ENCODE data around the gene SLC6A17. TPM values are rescaled to one million over a fixed set of nuclear protein-coding genes. Genes with fewer than 3 reads are reported as not detected.

Gene SLC6A17
- polyA plus RNA-seq, 3 donors from 2014 or later: not detected

GRCh38 chr1:110206261-110206920 lies 56.1 kb downstream of the SLC6A17 start:
- no peaks in the 10 kb centered on the region for H3K36me3 Mint-ChIP-seq
- H3K27ac Mint-ChIP-seq: no peak overlapping the region
- H3K9me3 Mint-ChIP-seq: no peaks in the 10 kb centered on the region
- no peak overlapping the region for H3K4me3 Mint-ChIP-seq
- peaks cover 20 to 22% of the 10 kb centered on the region in 2 donors for H3K4me1 Mint-ChIP-seq
- peaks cover 4 to 11% (median 7%) of the 10 kb centered on the region in 3 donors for H3K27me3 Mint-ChIP-seq (ENCODE audit: low read depth in 3 of 3)
- DNase-seq: no peak

GRCh38 chr1:110207831-110208230 lies 57.5 kb downstream of the SLC6A17 start:
- no peak overlapping the region for H3K4me3 Mint-ChIP-seq
- peaks cover 24 to 26% of the 10 kb centered on the region in 2 donors for H3K4me1 Mint-ChIP-seq
- peak overlapping the region in 3 of 6 donors; percentile 49 to 76 (median 51) for H3K27ac Mint-ChIP-seq
- peaks cover 4 to 15% (median 7%) of the 10 kb centered on the region in 3 donors for H3K27me3 Mint-ChIP-seq (ENCODE audit: low read depth in 3 of 3)
- peak; percentile 51 to 65 (median 61) for DNase-seq
- H3K9me3 Mint-ChIP-seq: no peaks in the 10 kb centered on the region
- H3K36me3 Mint-ChIP-seq: no peaks in the 10 kb centered on the region

GRCh38 chr1:110208916-110209645 lies 58.8 kb downstream of the SLC6A17 start:
- peaks cover 0 to 1% (median 0%) of the 10 kb centered on the region in 6 donors for H3K9me3 Mint-ChIP-seq
- peaks cover 19 to 20% of the 10 kb centered on the region in 2 donors for H3K4me1 Mint-ChIP-seq
- peak overlapping the region; percentile 85 to 94 (median 89) for H3K27ac Mint-ChIP-seq
- H3K4me3 Mint-ChIP-seq: peak overlapping the region; percentile 78 to 90 (median 88)
- no peaks in the 10 kb centered on the region for H3K36me3 Mint-ChIP-seq
- no peak for DNase-seq
- peaks cover 7 to 15% (median 10%) of the 10 kb centered on the region in 3 donors for H3K27me3 Mint-ChIP-seq (ENCODE audit: low read depth in 3 of 3)

GRCh38 chr1:110209715-110210603 lies 59.7 kb downstream of the SLC6A17 start, which contains the start of gene KCNC4:
Gene KCNC4 (plus strand): TSS chr1:110210314. CDS start chr1:110211500, 1,186 bp downstream.
- Mint-ChIP-seq H3K4me1 (peaks cover 19 to 20% of the 10 kb centered on the region in 2 donors), H3K27ac (peak within 1 kb of the TSS; percentile 85 to 94 (median 89)), H3K27me3 (ENCODE audit: low read depth in 3 of 3) (peaks cover 8 to 15% (median 10%) of the 10 kb centered on the region in 3 donors), H3K4me3 (peak within 1 kb of the TSS; percentile 78 to 90 (median 88)), H3K9me3 (peaks cover 0 to 1% (median 0%) of the 10 kb centered on the region in 6 donors), H3K36me3 (no peaks in the 10 kb centered on the region)
- peak; percentile 82 to 89 (median 87) for DNase-seq

- Mint-ChIP-seq H3K27me3 (ENCODE audit: low read depth in 3 of 3) (peaks cover 8 to 15% (median 10%) of the 10 kb centered on the region in 3 donors), H3K36me3 (no peaks in the 10 kb centered on the region), H3K9me3 (peaks cover 0 to 1% (median 0%) of the 10 kb centered on the region in 6 donors), H3K27ac (peak overlapping the region in 5 of 6 donors; percentile 64 to 82 (median 71)), H3K4me3 (peak overlapping the region; percentile 76 to 88 (median 86)), H3K4me1 (peaks cover 19 to 20% of the 10 kb centered on the region in 2 donors)
- peak; percentile 53 to 63 (median 53) for DNase-seq
These were observed 60.6 kb downstream of the SLC6A17 start for GRCh38 chr1:110210604-110211495.

- peak in 1 of 3 donors; percentile 33 for DNase-seq
- Mint-ChIP-seq H3K4me3 (peak overlapping the region; percentile 76 to 88 (median 86)), H3K4me1 (peaks cover 19 to 20% of the 10 kb centered on the region in 2 donors), H3K27me3 (ENCODE audit: low read depth in 3 of 3) (peaks cover 8 to 15% (median 13%) of the 10 kb centered on the region in 3 donors), H3K36me3 (no peaks in the 10 kb centered on the region), H3K9me3 (peaks cover 0 to 1% (median 0%) of the 10 kb centered on the region in 6 donors), H3K27ac (peak overlapping the region in 5 of 6 donors; percentile 64 to 82 (median 71))
These were observed 61.3 kb downstream of the SLC6A17 start for GRCh38 chr1:110211496-110212168.

GRCh38 chr1:110212169-110213142 lies 62.2 kb downstream of the SLC6A17 start:
- peaks cover 8 to 15% (median 12%) of the 10 kb centered on the region in 3 donors for H3K27me3 Mint-ChIP-seq (ENCODE audit: low read depth in 3 of 3)
- H3K27ac Mint-ChIP-seq: peak overlapping the region in 1 of 6 donors; percentile 61
- H3K4me3 Mint-ChIP-seq: peak overlapping the region; percentile 67 to 70 (median 68)
- no peak for DNase-seq
- H3K36me3 Mint-ChIP-seq: no peaks in the 10 kb centered on the region
- H3K9me3 Mint-ChIP-seq: peaks cover 0 to 1% (median 0%) of the 10 kb centered on the region in 6 donors
- H3K4me1 Mint-ChIP-seq: peaks cover 18 to 19% of the 10 kb centered on the region in 2 donors

- no peak for DNase-seq
- peaks cover 15 to 16% of the 10 kb centered on the region in 2 donors for H3K4me1 Mint-ChIP-seq
- peak overlapping the region in 4 of 5 donors; percentile 38 to 51 (median 45) for H3K4me3 Mint-ChIP-seq
- H3K27me3 Mint-ChIP-seq (ENCODE audit: low read depth in 3 of 3): peaks cover 8 to 15% (median 10%) of the 10 kb centered on the region in 3 donors
- no peaks in the 10 kb centered on the region for H3K36me3 Mint-ChIP-seq
- peaks cover 0 to 1% (median 0%) of the 10 kb centered on the region in 6 donors for H3K9me3 Mint-ChIP-seq
- peak overlapping the region in 1 of 6 donors; percentile 37 for H3K27ac Mint-ChIP-seq
These were observed 62.8 kb downstream of the SLC6A17 start for GRCh38 chr1:110213143-110213540.

- H3K9me3 Mint-ChIP-seq: peaks cover 0 to 1% (median 0%) of the 10 kb centered on the region in 6 donors
- H3K4me3 Mint-ChIP-seq: no peak overlapping the region
- DNase-seq: no peak
- peaks cover 0 to 4% (median 0%) of the 10 kb centered on the region in 3 donors for H3K36me3 Mint-ChIP-seq
- no peak overlapping the region for H3K27ac Mint-ChIP-seq
- H3K27me3 Mint-ChIP-seq (ENCODE audit: low read depth in 3 of 3): peaks cover 5 to 10% (median 9%) of the 10 kb centered on the region in 3 donors
- peaks cover 5 to 10% of the 10 kb centered on the region in 2 donors for H3K4me1 Mint-ChIP-seq
These were observed 64.4 kb downstream of the SLC6A17 start for GRCh38 chr1:110214454-110215404.

Measured in immature natural killer cell (primary cell).